K562 (cell line): ENCODE data around the gene NRAP. TPM values are rescaled to one million over a fixed set of nuclear protein-coding genes. Genes with fewer than 3 reads are reported as not detected.
A peak's percentile ranks its signal among the peaks of the same experiment; 100 is the strongest.

Experiments used
- ATAC-seq: fragments of 200-7000 bp; cut with Tn5 transposase; 3 replicates; pipeline ENCODE4 v1.9.1; 2020; ENCODE audit warnings: moderate library complexity
- BruUV-seq: library from RNA; stranded (reverse); fragments of 400-500 nt; replicated peaks from 2 replicates; lab custom pipeline; 2021; lab: Mats Ljungman, UMichigan
- CTCF ChIA-PET: fragments of 300-600 bp; formaldehyde crosslinking; extraction: SDS; loops from one replicate; lab custom pipeline; 2021; ENCODE audit warnings: low intra/inter-chr PET ratio; lab: Yijun Ruan, JAX
- POLR2A ChIA-PET: fragments of 300-600, 350-650 bp; sonication (Branson Sonifier 250); formaldehyde crosslinking; extraction: SDS; loops from one replicate; lab custom pipeline; 2021; ENCODE audit warnings: antibody characterized with exemption, inconsistent platforms; lab: Yijun Ruan, JAX
- DNase-seq, 4 experiments: peaks; one replicate each; pipeline versions ENCODE4 v3.0.0 to v3.0.0-alpha.2; 2011 to 2018; ENCODE audit warnings: low spot score in 3 of 4, mixed read lengths in 3 of 4; ENCODE audit errors: extremely low read depth in 1 of 4
- FAIRE-seq: peaks from 2 replicates; lab custom pipeline; 2011; peaks lifted over from hg19 to GRCh38; lab: Jason Lieb, UNC
- H2AFZ ChIP-seq: 2 replicates; pipeline ENCODE4 v1.6.0; 2011; ENCODE audit warnings: low read depth, low read length, control low read depth, inconsistent platforms
- H3K27ac ChIP-seq: fragments of 200-600 bp; 3 replicates; pipeline ENCODE4 v1.8.0; 2011; ENCODE audit warnings: low read depth, mild to moderate bottlenecking, control low read depth, inconsistent platforms, low read length, moderate library complexity, mixed read lengths; ENCODE audit errors: extremely low read depth
- H3K27me3 ChIP-seq, 2 experiments: fragments of 300-600 bp in 1 of 2; 2 replicates in 1 of 2; 3 replicates in 1 of 2; pipeline versions ENCODE4 v1.6.0 to v1.8.0; 2011; ENCODE audit warnings: inconsistent platforms in 2 of 2, low read length in 2 of 2, mild to moderate bottlenecking in 1 of 2, mixed read lengths in 1 of 2, moderate library complexity in 1 of 2; ENCODE audit not compliant: control insufficient read depth in 2 of 2, insufficient read depth in 2 of 2
- H3K36me3 ChIP-seq: fragments of 300-600 bp; 3 replicates; pipeline ENCODE4 v1.8.0; 2011; ENCODE audit warnings: mild to moderate bottlenecking, low read length, inconsistent platforms; ENCODE audit not compliant: control insufficient read depth, insufficient read depth
- H3K4me1 ChIP-seq, 2 experiments: fragments of 200-600 bp in 1 of 2; replicated peaks in 1 of 2; 2 replicates in 1 of 2; 3 replicates in 1 of 2; pipeline versions ENCODE4 v1.5.1 to v1.8.0; 2011; ENCODE audit warnings: inconsistent platforms in 2 of 2, low read length in 2 of 2, mild to moderate bottlenecking in 1 of 2, mixed read lengths in 1 of 2, moderate library complexity in 1 of 2; ENCODE audit not compliant: control insufficient read depth in 2 of 2, insufficient read depth in 2 of 2
- H3K4me2 ChIP-seq: 2 replicates; pipeline ENCODE4 v1.6.1; 2011; ENCODE audit warnings: low read length, control low read depth, inconsistent platforms, mixed read lengths; ENCODE audit not compliant: insufficient read depth
- H3K4me3 ChIP-seq: fragments of 200-600 bp; sonication (generic), shearing (Covaris generic); 2 replicates; pipeline ENCODE4 v1.5.1; 2016; ENCODE audit warnings: control low read depth, inconsistent platforms
- H3K79me2 ChIP-seq: fragments of 200-600 bp; 3 replicates; pipeline ENCODE4 v1.8.0; 2011; ENCODE audit warnings: low read length, inconsistent platforms; ENCODE audit not compliant: control insufficient read depth, insufficient read depth
- H3K9ac ChIP-seq, 2 experiments: 2 replicates each; pipeline versions ENCODE4 v1.6.0 to v1.6.1; 2011; ENCODE audit warnings: low read depth in 2 of 2, low read length in 2 of 2, control low read depth in 1 of 2, inconsistent platforms in 1 of 2, mild to moderate bottlenecking in 1 of 2, mixed read lengths in 1 of 2; ENCODE audit not compliant: insufficient read depth in 1 of 2
- H3K9me1 ChIP-seq: one replicate; pipeline ENCODE4 v1.6.0; 2011; ENCODE audit warnings: inconsistent platforms, mild to moderate bottlenecking, low read length, moderate library complexity; ENCODE audit not compliant: control insufficient read depth, insufficient read depth
- H3K9me3 ChIP-seq: replicated peaks from 2 replicates; pipeline ENCODE4 v1.5.1; 2011; ENCODE audit warnings: low read depth, low read length, inconsistent platforms; ENCODE audit not compliant: control insufficient read depth, insufficient read depth
- H4K20me1 ChIP-seq: replicated peaks from 2 replicates; pipeline ENCODE4 v1.6.1; 2011; ENCODE audit warnings: low read length, inconsistent platforms, mixed read lengths; ENCODE audit not compliant: control insufficient read depth, insufficient read depth
- ARID4B ChIP-seq: sonication (generic); formaldehyde crosslinking; IDR thresholded peaks from 2 replicates; pipeline ENCODE4 v1.8.0; 2022; ENCODE audit warnings: mild to moderate bottlenecking, missing genetic modification reagents
- CREM ChIP-seq: IDR thresholded peaks from 2 replicates; pipeline ENCODE4 v1.6.1; 2014; ENCODE audit warnings: antibody characterized with exemption, low read depth
- DIDO1 ChIP-seq: fragments of 450-650 bp; IDR thresholded peaks from 2 replicates; pipeline ENCODE4 v1.6.1; 2016; ENCODE audit warnings: low read depth, missing biosample characterization, missing genetic modification characterization
- FUS ChIP-seq: fragments of 200-400 bp; formaldehyde crosslinking; optimal IDR thresholded peaks from 2 replicates; pipeline ENCODE3; 2017; ENCODE audit warnings: low read depth, low read length
- NR2F6 ChIP-seq: fragments of 450-650 bp; formaldehyde crosslinking; IDR thresholded peaks from 2 replicates; pipeline ENCODE4 v1.4.0; 2020; ENCODE audit warnings: mild to moderate bottlenecking
- RBM25 ChIP-seq: fragments of 200-400 bp; formaldehyde crosslinking; IDR thresholded peaks from 2 replicates; pipeline ENCODE4 v1.6.1; 2018; ENCODE audit warnings: low read length, low read depth, moderate library complexity; ENCODE audit not compliant: severe bottlenecking
- RNF219 ChIP-seq: fragments of 250-450 bp; sonication (Bioruptor Pico); IDR thresholded peaks from 2 replicates; pipeline ENCODE4 v1.5.0; 2022; ENCODE audit warnings: mild to moderate bottlenecking
- ZFP36 ChIP-seq: fragments of 150-350 bp; IDR thresholded peaks from 2 replicates; pipeline ENCODE4 v1.6.1; 2018; ENCODE audit warnings: low read length, low read depth; ENCODE audit not compliant: partially characterized antibody
- ZNF316 ChIP-seq: fragments of 450-650 bp; IDR thresholded peaks from 2 replicates; pipeline ENCODE4 v1.6.1; 2016
- ZNF57 ChIP-seq: fragments of 450-650 bp; formaldehyde crosslinking; IDR thresholded peaks from 2 replicates; pipeline ENCODE4 v1.4.0; 2020; ENCODE audit warnings: mild to moderate bottlenecking, moderate library complexity
- WGBS: fragments of 100-300 bp; shearing (Covaris generic); methylation state at CpG from one replicate; pipeline ENCODE4 v1.1.6; 2016; ENCODE audit warnings: low coverage, mixed read lengths; ENCODE audit not compliant: insufficient coverage; ENCODE audit errors: missing lambda C conversion rate; 5-methylcytosine and 5-hydroxymethylcytosine counted together
- in situ Hi-C: fragments of 300-500 bp; cut with MboI; formaldehyde crosslinking; loops from 4 replicates; pipeline ENCODE4 v1.15.0; 2018; ENCODE audit warnings: inconsistent platforms, mixed read lengths
- intact Hi-C: fragments of 100-400 bp; cut with micrococcal nuclease; formaldehyde crosslinking; loops from 2 replicates; pipeline ENCODE4 v1.14.2; 2022
- polyA plus RNA-seq, 8 experiments: library from polyadenylated mRNA; depleted of rRNA in 4 of 8; stranded (reverse) in 5 of 8; unstranded in 3 of 8; fragments of >200 nt; fragmentation: Nextera tagmentation in 2 of 8; fragmentation: Illumina TruSeq in 1 of 8; extraction: Ambion mirVana in 2 of 8; extraction: Trizol in 1 of 8; gene quantifications; 2 replicates each; pipeline versions ENCODE4 v1.2.1 to v1.2.3, GENCODE V29; 2011 to 2014; ENCODE audit warnings: inconsistent platforms in 1 of 8, missing spikeins in 1 of 8
- total RNA-seq, 7 experiments: library from RNA; depleted of rRNA in 6 of 7; stranded (reverse); fragments of >200 nt in 6 of 7; fragmentation: Illumina TruSeq in 2 of 7; extraction: Trizol in 2 of 7; gene quantifications; 2 replicates each; pipeline versions ENCODE4 v1.2.1 to v1.2.3, GENCODE V29; 2011 to 2021; ENCODE audit warnings: low replicate concordance in 1 of 7
- TF ChIP-seq, protein P1 (sequence below): fragments of 150-350 bp; IDR thresholded peaks from 2 replicates; pipeline ENCODE4 v1.6.1; 2014; ENCODE audit warnings: low read depth, mild to moderate bottlenecking, low read length, borderline replicate concordance

NRAP gene
- total and polyA plus RNA-seq, 9 of the 15 experiments (the other 6 are each of a cell fraction or from before 2014, with no cell fraction given) = not detected

DNA sequence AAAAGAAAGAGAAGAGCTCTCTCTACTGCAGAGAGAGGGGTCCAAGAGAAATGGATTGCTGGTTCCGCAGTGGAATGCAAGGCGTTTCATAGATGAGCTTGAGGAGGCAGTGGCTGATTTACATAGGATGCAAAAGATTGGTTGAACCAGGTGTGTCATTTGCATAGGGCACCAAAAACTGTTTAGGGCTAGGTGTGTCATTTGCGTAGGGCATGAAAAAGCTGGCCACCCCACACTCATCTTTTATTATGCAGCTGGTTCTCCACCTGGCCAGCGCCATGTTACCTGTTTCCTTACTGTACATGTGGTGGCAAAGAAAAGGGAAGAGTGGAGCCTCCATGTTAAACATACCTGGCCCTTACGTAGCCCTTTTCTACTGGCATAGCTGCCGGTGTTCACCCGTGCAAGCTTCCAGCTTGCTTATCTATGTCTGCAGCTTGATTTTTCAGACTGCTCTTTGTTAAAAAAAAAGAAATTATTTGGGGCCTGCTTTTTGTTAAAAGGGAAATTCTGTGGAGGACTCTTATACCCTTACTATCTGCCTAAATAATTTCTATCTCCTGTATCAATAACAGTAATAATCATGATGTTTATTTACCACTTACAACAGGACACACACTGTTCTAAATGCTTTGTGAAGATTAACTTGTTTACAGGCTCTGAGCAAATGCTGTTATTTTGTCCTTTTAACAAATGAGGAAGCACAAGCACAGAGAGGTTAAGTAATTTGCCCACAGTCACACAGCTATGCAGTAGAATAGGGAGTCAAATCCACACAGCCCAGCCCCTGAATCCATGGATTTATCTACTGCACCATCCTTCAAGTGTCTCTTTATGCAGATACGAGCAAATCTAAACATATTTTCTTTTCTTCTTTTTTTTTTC is 49.2 kb upstream of the NRAP start:
- ChIA-PET POLR2A (interaction anchor here (0.8 kb wide), 1 partner anchor 388 kb away, joined by 4 read pairs; no protein-coding TSS in a partner anchor), CTCF (no interaction called here)
- Histone ChIP-seq H4K20me1 (no peaks in the 10 kb centered on the region), H2AFZ (no peak overlapping the region), H3K27ac (no peak overlapping the region), H3K9ac (no peak overlapping the region), H3K4me3 (no peak overlapping the region), H3K4me1 (no peaks in the 10 kb centered on the region; a peak in 1 of 5 replicates), H3K27me3 (peaks cover 5 to 16% of the 10 kb centered on the region in 2 experiments; a peak in 4 of 5 replicates), H3K79me2 (no peaks in the 10 kb centered on the region), H3K9me1 (no peaks in the 10 kb centered on the region), H3K9me3 (no peaks in the 10 kb centered on the region), H3K4me2 (no peak overlapping the region), H3K36me3 (no peaks in the 10 kb centered on the region)
- no TSS peak for BruUV-seq
- ATAC-seq (no peak; the same call in 2 of the 3 replicates), FAIRE-seq (no peak), DNase-seq (no peak)
- 8% methylated on average over 7 of the region's 8 CpGs for WGBS
- in situ Hi-C loops (no loop called here), intact Hi-C loops (no loop called here)
- TF ChIP-seq ZNF316 (no peak), RBM25 (peak; percentile 55), ZFP36 (peak; percentile 15), FUS (no peak), ZNF57 (CRISPR knock-in tag) (no peak), ARID4B (CRISPR knock-in tag) (no peak), DIDO1 (tag) (no peak), CREM (no peak), NR2F6 (CRISPR knock-in tag) (no peak), RNF219 (CRISPR knock-in tag) (no peak)
- TF ChIP-seq, protein P1, sequence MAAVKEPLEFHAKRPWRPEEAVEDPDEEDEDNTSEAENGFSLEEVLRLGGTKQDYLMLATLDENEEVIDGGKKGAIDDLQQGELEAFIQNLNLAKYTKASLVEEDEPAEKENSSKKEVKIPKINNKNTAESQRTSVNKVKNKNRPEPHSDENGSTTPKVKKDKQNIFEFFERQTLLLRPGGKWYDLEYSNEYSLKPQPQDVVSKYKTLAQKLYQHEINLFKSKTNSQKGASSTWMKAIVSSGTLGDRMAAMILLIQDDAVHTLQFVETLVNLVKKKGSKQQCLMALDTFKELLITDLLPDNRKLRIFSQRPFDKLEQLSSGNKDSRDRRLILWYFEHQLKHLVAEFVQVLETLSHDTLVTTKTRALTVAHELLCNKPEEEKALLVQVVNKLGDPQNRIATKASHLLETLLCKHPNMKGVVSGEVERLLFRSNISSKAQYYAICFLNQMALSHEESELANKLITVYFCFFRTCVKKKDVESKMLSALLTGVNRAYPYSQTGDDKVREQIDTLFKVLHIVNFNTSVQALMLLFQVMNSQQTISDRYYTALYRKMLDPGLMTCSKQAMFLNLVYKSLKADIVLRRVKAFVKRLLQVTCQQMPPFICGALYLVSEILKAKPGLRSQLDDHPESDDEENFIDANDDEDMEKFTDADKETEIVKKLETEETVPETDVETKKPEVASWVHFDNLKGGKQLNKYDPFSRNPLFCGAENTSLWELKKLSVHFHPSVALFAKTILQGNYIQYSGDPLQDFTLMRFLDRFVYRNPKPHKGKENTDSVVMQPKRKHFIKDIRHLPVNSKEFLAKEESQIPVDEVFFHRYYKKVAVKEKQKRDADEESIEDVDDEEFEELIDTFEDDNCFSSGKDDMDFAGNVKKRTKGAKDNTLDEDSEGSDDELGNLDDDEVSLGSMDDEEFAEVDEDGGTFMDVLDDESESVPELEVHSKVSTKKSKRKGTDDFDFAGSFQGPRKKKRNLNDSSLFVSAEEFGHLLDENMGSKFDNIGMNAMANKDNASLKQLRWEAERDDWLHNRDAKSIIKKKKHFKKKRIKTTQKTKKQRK = no peak
